Fibroblast of mammary gland (primary cell): ENCODE results near the gene SMCHD1.
"Not testable (repeated sequence)": the region's sequence is repeated elsewhere in the genome, so short reads cannot be mapped to it uniquely, and the experiment has no call there.

Experiments
- DNase-seq: peaks from one replicate; pipeline ENCODE4 v3.0.0-alpha.2; 2010; ENCODE audit warnings: low read depth
- H3K4me3 ChIP-seq: 2 replicates; pipeline ENCODE4 v1.5.1; 2011; ENCODE audit warnings: low read depth, mild to moderate bottlenecking, low read length, moderate library complexity; ENCODE audit not compliant: control insufficient read depth
- CTCF ChIP-seq: conservative IDR thresholded peaks from 2 replicates; pipeline ENCODE4 v1.5.1; 2011; ENCODE audit warnings: low read depth, low read length, inconsistent platforms; ENCODE audit not compliant: control insufficient read depth, insufficient read depth

The SMCHD1 gene

GRCh38 chr18:2792395-2792794 is 136.9 kb downstream of the SMCHD1 start:
- DNase-seq: peak; percentile 1
- no peak for TF ChIP-seq CTCF
- H3K4me3 ChIP-seq: no peak overlapping the region

- TF ChIP-seq CTCF: no peak
- no peak for DNase-seq
- no peak overlapping the region for H3K4me3 ChIP-seq
Measured at GRCh38 chr18:2794159-2794558, 138.6 kb downstream of the SMCHD1 start.

GRCh38 chr18:2797951-2798350 is 142.4 kb downstream of the SMCHD1 start:
- H3K4me3 ChIP-seq: no peak overlapping the region

GRCh38 chr18:2799369-2799768 is 143.8 kb downstream of the SMCHD1 start:
- H3K4me3 ChIP-seq: no peak overlapping the region
- no peak for DNase-seq
- TF ChIP-seq CTCF: no peak

More at GRCh38 chr18:2797951-2798350, 142.4 kb downstream of the SMCHD1 start:
- TF ChIP-seq CTCF: no peak
- DNase-seq: no peak

- TF ChIP-seq CTCF: no peak
- DNase-seq: peak; percentile 49
- H3K4me3 ChIP-seq: no peak overlapping the region
Measured at GRCh38 chr18:2805970-2806943, 150.7 kb downstream of the SMCHD1 start.

GRCh38 chr18:2808640-2809039 is 153.1 kb downstream of the SMCHD1 start:
- not testable (repeated sequence) for DNase-seq, H3K4me3 ChIP-seq

- not testable (repeated sequence) for H3K4me3 ChIP-seq, DNase-seq
Measured at GRCh38 chr18:2809666-2810183, 154.2 kb downstream of the SMCHD1 start.
